MM.1S (cell line): Measurements from ENCODE around the gene SV2B.

Source experiments
- DNase-seq: peaks from one replicate; pipeline ENCODE4 v3.0.0-alpha.2; 2015
- H2AFZ ChIP-seq: fragments of 300-600 bp; sonication (generic); 2 replicates; pipeline ENCODE4 v1.6.0; 2016; ENCODE audit warnings: antibody characterized with exemption, low read length
- H3F3A ChIP-seq: fragments of 300-600 bp; sonication (generic); 2 replicates; pipeline ENCODE4 v1.6.1; 2016; ENCODE audit warnings: mild to moderate bottlenecking, antibody characterized with exemption, low read length, moderate library complexity, mixed read lengths; ENCODE audit not compliant: insufficient read depth
- H3K27ac ChIP-seq: fragments of 300-600 bp; sonication (generic); 2 replicates; pipeline ENCODE4 v1.5.1; 2016; ENCODE audit warnings: mild to moderate bottlenecking, low read length
- H3K27me3 ChIP-seq: fragments of 300-600 bp; sonication (generic); replicated peaks from 2 replicates; pipeline ENCODE4 v1.6.0; 2016; ENCODE audit warnings: low read length; ENCODE audit not compliant: insufficient read depth
- H3K36me3 ChIP-seq: fragments of 300-600 bp; sonication (generic); replicated peaks from 2 replicates; pipeline ENCODE4 v1.6.1; 2016; ENCODE audit warnings: mild to moderate bottlenecking, low read length, mixed read lengths; ENCODE audit not compliant: insufficient read depth
- H3K4me1 ChIP-seq: fragments of 300-600 bp; sonication (generic); 2 replicates; pipeline ENCODE4 v1.6.1; 2016; ENCODE audit warnings: low read length, mixed read lengths
- H3K4me2 ChIP-seq: fragments of 300-600 bp; sonication (generic); 2 replicates; pipeline ENCODE4 v1.6.0; 2016; ENCODE audit warnings: low read depth, low read length
- H3K4me3 ChIP-seq: fragments of 300-600 bp; sonication (generic); 2 replicates; pipeline ENCODE4 v1.5.1; 2016; ENCODE audit warnings: low read length, mixed read lengths
- H3K79me2 ChIP-seq: fragments of 300-600 bp; sonication (generic); 2 replicates; pipeline ENCODE4 v1.6.1; 2016; ENCODE audit warnings: mixed run types, low read length, mixed read lengths
- H3K9ac ChIP-seq: fragments of 300-600 bp; sonication (generic); 2 replicates; pipeline ENCODE4 v1.6.1; 2016; ENCODE audit warnings: low read length, mixed read lengths
- H3K9me2 ChIP-seq: fragments of 300-600 bp; sonication (generic); replicated peaks from 2 replicates; pipeline ENCODE4 v1.6.1; 2016; ENCODE audit warnings: mild to moderate bottlenecking, low read length, mixed read lengths; ENCODE audit not compliant: insufficient read depth
- H3K9me3 ChIP-seq: fragments of 300-600 bp; sonication (generic); replicated peaks from 2 replicates; pipeline ENCODE4 v1.6.1; 2016; ENCODE audit warnings: mild to moderate bottlenecking, low read length, mixed read lengths; ENCODE audit not compliant: insufficient read depth
- H4K20me1 ChIP-seq: fragments of 300-600 bp; sonication (generic); 2 replicates; pipeline ENCODE4 v1.6.1; 2016; ENCODE audit warnings: mild to moderate bottlenecking, low read length, moderate library complexity, mixed read lengths; ENCODE audit not compliant: insufficient read depth
- CTCF ChIP-seq: fragments of 300-600 bp; sonication (generic); IDR thresholded peaks from 2 replicates; pipeline ENCODE4 v1.5.1; 2016; ENCODE audit warnings: antibody characterized with exemption, low read length, mixed read lengths
- EZH2 ChIP-seq: fragments of 300-600 bp; sonication (generic); optimal IDR thresholded peaks from 2 replicates; pipeline ENCODE3; 2017; ENCODE audit warnings: low read depth, mild to moderate bottlenecking, antibody characterized with exemption, low read length, mixed read lengths
- EZH2phosphoT487 ChIP-seq: fragments of 300-600 bp; sonication (generic); IDR thresholded peaks from 2 replicates; pipeline ENCODE4 v1.6.1; 2018; ENCODE audit warnings: antibody characterized with exemption, low read length

SV2B gene

GRCh38 chr15:91231703-91232102 is 131.6 kb downstream of the SV2B start:
- Histone ChIP-seq H3K4me3 (no peak overlapping the region), H2AFZ (no peak overlapping the region), H3K36me3 (no peaks in the 10 kb centered on the region), H3K79me2 (no peaks in the 10 kb centered on the region), H3K4me2 (no peak overlapping the region), H3F3A (no peaks in the 10 kb centered on the region), H3K9me3 (no peaks in the 10 kb centered on the region), H4K20me1 (no peaks in the 10 kb centered on the region), H3K4me1 (no peaks in the 10 kb centered on the region), H3K27me3 (no peaks in the 10 kb centered on the region), H3K27ac (no peak overlapping the region), H3K9ac (no peak overlapping the region), H3K9me2 (no peaks in the 10 kb centered on the region)
- TF ChIP-seq EZH2phosphoT487, result no peak
- DNase-seq, result no peak

GRCh38 chr15:91234759-91235158 is 134.7 kb downstream of the SV2B start:
- Histone ChIP-seq H3K4me1 (0 out of 2 replicates have a peak, but pooled peaks cover 2% of the 10 kb centered on the region), H2AFZ (no peak overlapping the region), H3K79me2 (no peaks in the 10 kb centered on the region), H3K9me2 (no peaks in the 10 kb centered on the region), H4K20me1 (no peaks in the 10 kb centered on the region), H3K9me3 (no peaks in the 10 kb centered on the region), H3K4me3 (no peak overlapping the region), H3K9ac (no peak overlapping the region), H3F3A (no peaks in the 10 kb centered on the region), H3K27me3 (no peaks in the 10 kb centered on the region), H3K36me3 (no peaks in the 10 kb centered on the region), H3K27ac (no peak overlapping the region), H3K4me2 (no peak overlapping the region)
- DNase-seq, result no peak
- TF ChIP-seq CTCF (no peak), EZH2 (no peak)

- Histone ChIP-seq H2AFZ (no peak overlapping the region), H3K79me2 (no peaks in the 10 kb centered on the region), H3K4me3 (no peak overlapping the region), H3K36me3 (no peaks in the 10 kb centered on the region), H4K20me1 (no peaks in the 10 kb centered on the region), H3K9me3 (no peaks in the 10 kb centered on the region), H3K27me3 (no peaks in the 10 kb centered on the region), H3K9me2 (no peaks in the 10 kb centered on the region), H3K4me1 (0 out of 2 replicates have a peak, but pooled peaks cover 2% of the 10 kb centered on the region), H3K27ac (no peak overlapping the region), H3K4me2 (no peak overlapping the region), H3F3A (no peaks in the 10 kb centered on the region), H3K9ac (no peak overlapping the region)
- no peak for DNase-seq
- TF ChIP-seq CTCF (no peak), EZH2phosphoT487 (no peak), EZH2 (no peak)
These were observed 135.3 kb downstream of the SV2B start for GRCh38 chr15:91235376-91235775.

GRCh38 chr15:91237445-91237844 is 137.4 kb downstream of the SV2B start:
- no peak overlapping the region for H3K4me3 ChIP-seq
- TF ChIP-seq CTCF, result no peak
- TF ChIP-seq EZH2phosphoT487, result no peak

More at GRCh38 chr15:91237445-91237844, 137.4 kb downstream of the SV2B start:
- Histone ChIP-seq H3F3A (no peaks in the 10 kb centered on the region), H3K27ac (no peak overlapping the region), H3K9me2 (no peaks in the 10 kb centered on the region), H3K4me2 (no peak overlapping the region), H3K4me1 (0 out of 2 replicates have a peak, but pooled peaks cover 2% of the 10 kb centered on the region), H3K9ac (no peak overlapping the region), H2AFZ (no peak overlapping the region), H3K27me3 (no peaks in the 10 kb centered on the region), H4K20me1 (no peaks in the 10 kb centered on the region), H3K36me3 (no peaks in the 10 kb centered on the region), H3K9me3 (no peaks in the 10 kb centered on the region), H3K79me2 (no peaks in the 10 kb centered on the region)
- DNase-seq, result no peak
